MM.1S (cell line): Measurements from ENCODE around the gene TCF19.

Experiments used
- EZH2phosphoT487 ChIP-seq: fragments of 300-600 bp; sonication (generic); IDR thresholded peaks from 2 replicates; pipeline ENCODE4 v1.6.1; 2018; ENCODE audit warnings: antibody characterized with exemption, low read length
- TF ChIP-seq, protein P1 (sequence below): fragments of 300-600 bp; sonication (generic); IDR thresholded peaks from 2 replicates; pipeline ENCODE4 v1.5.1; 2016; ENCODE audit warnings: antibody characterized with exemption, low read length, mixed read lengths

DNA sequence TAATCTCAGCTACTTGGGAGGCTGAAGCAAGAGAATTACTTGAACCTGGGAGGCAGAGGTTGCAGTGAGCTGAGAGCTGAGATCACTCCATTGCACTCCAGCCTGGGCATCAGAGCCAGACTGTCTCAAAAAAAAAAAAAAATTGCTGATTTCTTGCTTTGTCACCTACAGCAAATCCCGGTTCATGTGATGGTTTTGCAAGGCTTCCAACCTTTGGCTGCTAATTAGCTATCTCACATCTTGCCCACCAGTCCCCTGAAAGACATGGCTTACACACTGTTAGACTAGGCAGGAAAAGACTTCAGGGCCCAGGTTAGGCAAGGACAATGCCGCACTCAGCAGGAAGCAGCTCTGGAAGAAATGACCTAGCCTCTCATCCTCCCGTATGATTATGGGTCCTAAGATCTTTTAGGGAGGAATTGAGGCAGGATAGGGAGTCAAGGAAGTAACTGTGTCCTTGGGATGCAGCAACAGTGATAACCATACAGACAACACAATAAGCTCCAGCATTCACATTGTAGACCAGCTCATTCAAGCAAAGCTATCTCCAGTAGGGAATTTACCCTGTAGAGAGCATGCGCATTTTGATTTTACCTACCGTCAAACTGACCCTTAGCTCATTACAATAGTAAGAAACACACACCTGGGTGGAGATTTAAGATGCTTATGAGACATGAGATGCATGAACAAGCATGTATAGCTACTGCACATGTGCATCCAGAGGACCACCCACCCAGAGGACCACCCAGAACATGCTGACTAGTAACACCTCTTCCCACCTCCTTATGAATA is 52.5 kb downstream of the TCF19 start:
- TF ChIP-seq, protein P1, sequence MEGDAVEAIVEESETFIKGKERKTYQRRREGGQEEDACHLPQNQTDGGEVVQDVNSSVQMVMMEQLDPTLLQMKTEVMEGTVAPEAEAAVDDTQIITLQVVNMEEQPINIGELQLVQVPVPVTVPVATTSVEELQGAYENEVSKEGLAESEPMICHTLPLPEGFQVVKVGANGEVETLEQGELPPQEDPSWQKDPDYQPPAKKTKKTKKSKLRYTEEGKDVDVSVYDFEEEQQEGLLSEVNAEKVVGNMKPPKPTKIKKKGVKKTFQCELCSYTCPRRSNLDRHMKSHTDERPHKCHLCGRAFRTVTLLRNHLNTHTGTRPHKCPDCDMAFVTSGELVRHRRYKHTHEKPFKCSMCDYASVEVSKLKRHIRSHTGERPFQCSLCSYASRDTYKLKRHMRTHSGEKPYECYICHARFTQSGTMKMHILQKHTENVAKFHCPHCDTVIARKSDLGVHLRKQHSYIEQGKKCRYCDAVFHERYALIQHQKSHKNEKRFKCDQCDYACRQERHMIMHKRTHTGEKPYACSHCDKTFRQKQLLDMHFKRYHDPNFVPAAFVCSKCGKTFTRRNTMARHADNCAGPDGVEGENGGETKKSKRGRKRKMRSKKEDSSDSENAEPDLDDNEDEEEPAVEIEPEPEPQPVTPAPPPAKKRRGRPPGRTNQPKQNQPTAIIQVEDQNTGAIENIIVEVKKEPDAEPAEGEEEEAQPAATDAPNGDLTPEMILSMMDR: no peak
- no peak for TF ChIP-seq EZH2phosphoT487
